GOT3 (cell line): ENCODE data around the gene DPH1.

ENCODE experiments used
- DNase-seq: peaks from one replicate; lab custom pipeline; 2025; ENCODE audit warnings: mixed read lengths; lab: John Stamatoyannopoulos, UW

Gene DPH1

GRCh38 chr17:2062571-2063183 lies 32.7 kb downstream of the DPH1 start:
- no peak for DNase-seq

GRCh38 chr17:2063261-2064146 lies 33.6 kb downstream of the DPH1 start:
- no peak for DNase-seq

DNA sequence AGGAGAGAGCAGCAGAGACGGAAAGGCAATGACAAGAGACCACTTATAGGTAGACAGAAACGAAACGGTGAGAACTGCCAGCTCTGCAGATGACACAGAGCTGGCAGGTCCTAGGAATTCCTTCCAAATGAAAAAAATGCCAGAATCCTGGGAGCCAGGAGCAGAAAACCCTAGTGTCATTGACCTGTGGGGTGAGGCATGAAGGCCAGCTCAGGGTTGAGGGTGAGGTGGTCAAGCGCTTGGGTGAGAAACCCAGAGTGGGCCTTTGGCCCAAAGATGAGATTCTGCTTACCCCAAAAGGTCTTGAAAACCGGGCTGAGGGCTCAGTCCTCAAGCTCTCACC lies 34.2 kb downstream of the DPH1 start:
- DNase-seq = no peak

DNA sequence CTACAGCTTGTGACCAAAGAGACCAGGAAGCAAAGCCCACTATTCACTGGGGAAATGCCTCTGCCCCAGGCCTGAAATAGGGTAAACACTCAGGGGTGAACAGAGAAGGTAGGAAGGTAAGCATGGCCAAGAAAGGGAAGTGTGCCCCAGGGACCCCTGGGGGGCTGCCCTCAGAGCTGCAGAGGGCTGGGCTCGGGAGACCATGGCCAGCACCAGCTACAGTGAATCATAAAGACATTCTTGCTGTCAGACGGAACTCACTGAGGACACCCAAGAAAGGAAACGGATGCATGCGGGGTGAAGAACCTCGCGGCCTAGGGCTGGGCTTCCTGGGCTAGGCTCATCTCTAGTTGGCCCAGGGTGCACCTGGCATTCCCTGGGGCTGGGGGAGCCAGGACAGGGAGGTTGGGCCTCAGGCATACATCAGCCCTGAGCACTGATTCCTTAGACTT lies 34.6 kb downstream of the DPH1 start:
- DNase-seq = no peak

DNA sequence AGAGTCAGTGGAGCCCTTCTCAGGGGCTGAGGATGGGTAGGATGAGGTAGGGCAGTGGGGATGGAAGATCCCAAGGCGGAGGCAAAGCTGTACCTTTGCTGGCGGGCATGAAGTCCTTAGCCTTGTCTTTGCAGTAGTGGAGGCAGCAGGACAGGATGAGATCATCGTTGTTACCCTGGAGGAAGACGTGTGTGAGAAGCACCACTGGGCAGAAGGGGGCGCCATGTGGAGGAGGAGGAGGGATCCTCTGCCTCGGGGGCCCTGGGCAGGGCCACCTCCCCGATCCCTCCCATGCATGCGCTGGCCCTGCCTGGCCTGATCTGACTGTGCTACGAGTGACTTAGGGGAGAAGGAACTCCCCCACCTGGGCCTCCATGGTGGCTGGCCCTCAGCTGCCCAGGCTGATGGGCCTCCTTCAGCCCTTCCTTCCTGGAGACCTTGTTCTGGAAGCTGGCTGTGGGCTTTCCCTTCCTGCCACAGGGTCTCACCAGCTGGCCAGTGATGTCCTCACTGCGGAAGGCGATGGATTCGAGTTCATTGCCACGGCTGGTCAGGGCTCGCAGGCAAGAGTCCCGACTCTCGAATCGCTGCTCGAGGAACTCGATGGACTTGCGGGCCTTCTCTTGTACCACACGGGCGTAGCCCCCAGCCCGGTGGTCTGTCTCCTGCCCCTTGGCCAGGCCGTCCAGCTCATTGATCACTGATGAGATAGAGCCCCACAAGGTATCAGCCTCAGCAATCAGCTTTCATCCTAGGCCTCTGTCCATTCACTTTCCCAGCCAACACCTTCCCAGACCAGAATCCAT lies 35.2 kb downstream of the DPH1 start:
- no peak for DNase-seq

- no peak for DNase-seq
These were observed 36.0 kb downstream of the DPH1 start for GRCh38 chr17:2065949-2066400.

DNA sequence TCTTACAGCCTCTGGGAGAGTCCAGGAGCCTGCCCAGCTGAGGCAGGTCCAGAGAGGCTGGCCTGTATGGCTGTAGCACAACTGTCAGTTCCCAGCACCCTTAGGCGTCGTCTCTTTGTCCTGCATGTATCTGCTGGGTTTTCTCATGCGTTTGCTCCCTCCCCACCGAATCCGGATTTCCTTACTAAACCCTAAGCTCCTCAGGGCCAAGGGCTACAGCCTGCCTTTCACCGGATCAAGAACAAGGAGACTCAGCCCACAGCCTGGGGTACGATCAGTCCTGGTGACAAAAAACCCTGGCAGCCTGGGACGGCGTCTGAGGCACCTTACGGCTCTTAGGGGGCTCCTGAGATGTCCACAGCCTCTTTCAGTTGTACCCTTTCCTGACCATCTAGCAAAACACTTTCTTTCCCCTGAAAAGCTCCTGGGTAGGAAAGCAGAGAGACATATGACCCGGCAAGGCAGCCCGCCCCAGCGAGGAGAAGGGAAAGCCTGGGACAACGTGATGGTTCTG lies 37.2 kb downstream of the DPH1 start:
- DNase-seq = no peak

DNA sequence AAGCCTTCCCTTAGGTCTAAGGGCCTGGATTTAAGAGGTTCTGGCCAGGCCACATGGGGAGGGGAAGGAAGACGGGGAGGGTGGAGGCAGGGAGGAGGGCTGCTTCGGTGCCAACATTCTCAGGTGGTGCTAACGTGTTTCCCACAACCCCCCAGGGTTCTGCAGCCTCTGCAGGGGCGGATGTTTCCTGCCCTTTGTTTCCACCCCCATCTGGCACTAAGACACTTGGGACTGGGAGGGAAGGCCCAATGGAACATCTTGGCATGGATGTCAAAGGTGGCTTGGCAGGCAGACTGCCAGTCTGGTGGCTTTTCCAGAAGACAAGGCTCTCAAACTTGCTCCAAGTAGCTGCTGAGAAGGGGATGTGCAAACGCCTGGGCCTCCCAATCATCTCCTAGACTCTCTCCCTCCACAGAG lies 37.7 kb downstream of the DPH1 start:
- DNase-seq = no peak

DNA sequence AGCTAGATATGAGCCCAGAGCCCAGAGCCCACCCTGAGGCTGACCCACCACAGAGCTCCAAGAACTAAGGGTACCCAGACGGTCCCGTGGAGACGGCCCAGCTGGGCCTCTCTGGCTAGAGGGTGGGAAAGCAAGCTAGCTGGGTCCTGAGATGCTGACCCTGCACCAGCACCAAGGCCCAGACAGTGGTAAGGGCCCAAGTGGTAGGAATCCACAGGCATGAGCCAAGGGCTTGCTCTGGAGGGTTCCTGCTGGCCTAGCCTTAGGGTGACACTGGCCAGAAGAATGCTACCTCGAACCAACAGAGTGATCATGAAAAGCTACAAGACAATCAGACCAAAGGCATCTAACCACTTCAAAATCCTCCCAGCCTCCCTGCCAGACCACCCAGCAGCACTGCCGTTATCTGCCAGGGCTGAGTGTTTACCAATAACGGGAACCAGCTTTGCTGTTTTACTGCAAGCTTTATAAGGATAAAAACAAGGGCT lies 38.1 kb downstream of the DPH1 start:
- DNase-seq = no peak

DNA sequence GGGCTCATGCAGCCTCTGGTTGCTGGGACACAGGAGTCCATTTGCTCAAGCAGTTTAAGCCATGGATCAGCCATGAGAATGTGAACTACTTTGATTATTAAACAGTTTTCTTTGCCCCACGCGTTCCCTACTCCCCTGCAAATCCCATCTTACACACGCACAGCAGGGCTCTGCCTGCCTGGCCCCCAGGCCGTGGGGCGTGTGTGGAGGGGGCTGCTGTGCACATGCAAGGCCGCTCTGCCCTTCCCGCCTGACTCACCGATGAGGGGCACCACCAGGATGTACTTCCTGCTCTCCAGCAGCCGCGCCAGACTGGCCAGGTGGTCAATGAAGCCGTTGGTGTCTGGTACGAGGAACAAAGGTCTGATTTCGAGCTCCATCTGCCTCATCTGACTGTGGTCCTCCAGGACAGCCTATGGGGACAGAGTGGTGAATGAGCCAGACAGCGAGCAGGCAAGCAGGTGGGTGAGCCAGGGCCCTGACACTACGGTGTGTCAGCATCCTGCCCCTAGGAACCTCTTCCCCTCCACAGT lies 38.6 kb downstream of the DPH1 start:
- no peak for DNase-seq

GRCh38 chr17:2070241-2071023 lies 40.5 kb downstream of the DPH1 start:
- no peak for DNase-seq

DNA sequence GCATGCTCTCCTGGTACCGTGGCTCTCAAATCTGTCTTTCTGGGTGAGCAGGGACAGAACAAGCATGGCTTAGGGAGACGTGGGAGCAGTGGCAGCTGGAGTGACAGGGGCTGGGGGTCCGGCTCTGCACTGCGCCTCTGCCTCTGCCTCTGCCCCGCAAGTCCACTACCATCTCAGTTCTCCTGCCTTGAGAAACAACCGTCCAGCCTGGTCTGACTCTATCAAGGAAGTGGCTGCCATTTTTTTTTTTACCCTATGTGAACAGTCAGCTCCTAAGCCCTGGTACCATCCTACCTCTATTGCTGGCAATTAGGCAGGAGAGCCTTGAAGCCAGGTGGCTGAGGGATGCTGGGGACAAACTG lies 41.1 kb downstream of the DPH1 start:
- no peak for DNase-seq

- no peak for DNase-seq
These were observed 41.7 kb downstream of the DPH1 start for GRCh38 chr17:2071455-2072281.

DNA sequence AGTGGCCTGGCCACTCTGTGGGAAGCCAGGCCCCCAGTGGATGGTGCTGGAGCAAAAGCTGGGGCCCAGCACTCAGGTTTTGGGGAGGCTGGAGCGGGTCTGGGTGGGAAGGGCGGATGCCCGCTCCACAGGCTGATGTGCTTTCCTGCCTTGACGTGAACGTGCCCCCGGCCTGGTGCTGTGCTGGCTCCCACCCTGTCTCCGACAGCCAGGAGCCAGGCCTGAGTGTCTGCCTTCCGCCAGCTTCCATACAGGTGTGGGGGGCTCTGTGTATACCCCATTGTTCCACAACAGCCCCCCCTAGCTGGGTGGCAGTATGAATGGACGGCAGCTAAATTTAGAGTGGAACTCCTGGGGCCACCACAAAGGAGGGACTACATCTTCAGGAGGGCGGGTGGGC lies 45.0 kb downstream of the DPH1 start:
- DNase-seq = no peak

GRCh38 chr17:2075336-2076086 lies 45.6 kb downstream of the DPH1 start:
- DNase-seq = no peak

DNA sequence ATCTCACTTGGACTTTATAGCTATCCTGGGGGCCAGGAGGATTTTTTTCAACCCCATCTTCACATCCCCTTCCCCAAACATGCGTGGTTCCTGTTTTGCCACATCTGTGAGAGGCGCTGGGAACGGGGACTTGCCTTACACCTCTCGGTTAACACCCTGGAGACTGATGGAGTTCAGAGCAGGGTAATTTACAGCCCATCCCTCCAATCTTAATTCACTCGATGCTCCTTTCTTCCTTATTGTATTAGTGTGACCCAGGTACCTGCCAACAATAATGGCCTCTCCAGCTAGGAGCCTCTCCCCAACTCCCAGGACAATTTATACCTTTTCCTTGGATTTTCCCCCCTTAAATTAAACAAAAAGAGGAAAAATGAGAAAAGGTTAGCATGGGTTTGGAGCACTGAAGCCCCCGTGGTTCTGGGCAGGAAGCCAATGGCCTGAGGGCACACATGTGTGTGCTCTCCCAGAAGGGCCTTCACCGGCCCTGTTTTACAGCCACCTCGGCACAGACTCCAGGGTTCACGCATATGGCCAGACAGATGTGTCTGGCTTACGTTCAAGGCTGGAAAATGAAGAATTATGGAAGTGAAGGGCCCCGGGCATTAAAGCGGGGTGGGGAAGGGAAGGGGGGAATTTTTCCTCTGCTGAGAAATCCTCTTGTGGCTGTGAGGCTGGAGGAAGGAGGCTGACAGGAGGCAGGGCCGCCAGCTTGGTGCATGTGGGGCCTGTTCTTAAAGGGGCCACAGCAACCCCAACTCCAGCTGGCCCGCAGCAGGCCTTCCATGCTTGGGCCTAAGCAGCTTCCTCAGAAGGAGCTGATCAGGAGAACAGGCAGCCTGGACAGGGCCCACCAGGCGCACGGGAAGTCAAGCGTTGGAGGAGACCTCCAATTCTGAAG lies 46.4 kb downstream of the DPH1 start:
- no peak for DNase-seq

GRCh38 chr17:2077040-2077439 lies 47.1 kb downstream of the DPH1 start:
- no peak for DNase-seq

GRCh38 chr17:2081564-2081963 lies 51.6 kb downstream of the DPH1 start:
- no peak for DNase-seq
